ENCODE data around the gene ACTR5.

The ACTR5 gene

GRCh38 chr20:38748097-38748860 is at the start of gene ACTR5:
Gene ACTR5 (plus strand): TSS chr20:38748460. CDS start chr20:38748479, 19 bp downstream.
- peak; percentile 86 for DNase-seq (ENCODE audit: low spot score)

- DNase-seq (ENCODE audit: low spot score) = no peak
Observed at GRCh38 chr20:38698541-38698940, 49.7 kb upstream of the ACTR5 start.

GRCh38 chr20:38700141-38700540 is 48.1 kb upstream of the ACTR5 start:
- DNase-seq (ENCODE audit: low spot score) = no peak

- DNase-seq (ENCODE audit: low spot score) = no peak
Observed at GRCh38 chr20:38700926-38701325, 47.3 kb upstream of the ACTR5 start.

GRCh38 chr20:38703526-38703925 is 44.7 kb upstream of the ACTR5 start:
- no peak for DNase-seq (ENCODE audit: low spot score)

- no peak for DNase-seq (ENCODE audit: low spot score)
Observed at GRCh38 chr20:38704136-38704535, 44.1 kb upstream of the ACTR5 start.

- no peak for DNase-seq (ENCODE audit: low spot score)
Observed at GRCh38 chr20:38706509-38706908, 41.8 kb upstream of the ACTR5 start.

GRCh38 chr20:38714308-38714707 is 34.0 kb upstream of the ACTR5 start:
- DNase-seq (ENCODE audit: low spot score) = no peak

GRCh38 chr20:38715646-38716045 is 32.6 kb upstream of the ACTR5 start:
- DNase-seq (ENCODE audit: low spot score) = no peak

- DNase-seq (ENCODE audit: low spot score) = no peak
Observed at GRCh38 chr20:38722683-38723016, 25.6 kb upstream of the ACTR5 start.

GRCh38 chr20:38723017-38723847 is 25.0 kb upstream of the ACTR5 start:
- no peak for DNase-seq (ENCODE audit: low spot score)

- DNase-seq (ENCODE audit: low spot score) = no peak
Observed at GRCh38 chr20:38723848-38724625, 24.2 kb upstream of the ACTR5 start, which contains the start of gene SLC32A1. Gene SLC32A1 (plus strand): TSS chr20:38724486. CDS start chr20:38724725, 239 bp downstream.

GRCh38 chr20:38724626-38725147 is 23.6 kb upstream of the ACTR5 start:
- DNase-seq (ENCODE audit: low spot score) = no peak

- DNase-seq (ENCODE audit: low spot score) = no peak
Observed at GRCh38 chr20:38725148-38725901, 22.9 kb upstream of the ACTR5 start.

- DNase-seq (ENCODE audit: low spot score) = no peak
Observed at GRCh38 chr20:38725931-38726803, 22.1 kb upstream of the ACTR5 start.

GRCh38 chr20:38726804-38727606 is 21.3 kb upstream of the ACTR5 start:
- no peak for DNase-seq (ENCODE audit: low spot score)

- DNase-seq (ENCODE audit: low spot score) = no peak
Observed at GRCh38 chr20:38727607-38728190, 20.6 kb upstream of the ACTR5 start.

GRCh38 chr20:38728191-38728781 is 20.0 kb upstream of the ACTR5 start:
- DNase-seq (ENCODE audit: low spot score) = no peak
